Tibial nerve (tissue), 4 donors: ENCODE measurements around the gene CD47.

Source experiments
- CTCF ChIP-seq, 5 experiments: fragments of 200-600 bp in 3 of 5; fragments of 450-650 bp in 2 of 5; sonication (generic) in 3 of 5; IDR thresholded peaks; one replicate each; pipeline ENCODE4 v1.5.1; 2016 to 2019; ENCODE audit warnings: antibody characterized with exemption in 5 of 5, mild to moderate bottlenecking in 3 of 5, moderate library complexity in 2 of 5
- EP300 ChIP-seq, 2 donors: sonication (generic); formaldehyde crosslinking; IDR thresholded peaks; one replicate each; pipeline ENCODE4 v1.6.1; 2017; ENCODE audit warnings: antibody characterized with exemption in 2 of 2, mild to moderate bottlenecking in 1 of 2
- POLR2A ChIP-seq, 2 donors: fragments of 450-650 bp; IDR thresholded peaks; one replicate each; pipeline ENCODE4 v1.6.1; 2017; ENCODE audit warnings: antibody characterized with exemption in 2 of 2, mild to moderate bottlenecking in 2 of 2, moderate library complexity in 2 of 2

- TF ChIP-seq CTCF (IDR thresholded peaks at IDR 0.05) (no peak), POLR2A (IDR thresholded peaks at IDR 0.05) (no peak), EP300 (IDR thresholded peaks at IDR 0.05) (no peak)
Measured at GRCh38 chr3:108126348-108126747, 35.5 kb upstream of the CD47 start.
